Measurements from ENCODE around the gene HHAT.

Gene HHAT

GRCh38 chr1:210690236-210690635 is 361.5 kb downstream of the HHAT start:
- no peaks in the 10 kb centered on the region for H3K4me1 ChIP-seq (ENCODE audit: insufficient read depth, low read length)

DNA sequence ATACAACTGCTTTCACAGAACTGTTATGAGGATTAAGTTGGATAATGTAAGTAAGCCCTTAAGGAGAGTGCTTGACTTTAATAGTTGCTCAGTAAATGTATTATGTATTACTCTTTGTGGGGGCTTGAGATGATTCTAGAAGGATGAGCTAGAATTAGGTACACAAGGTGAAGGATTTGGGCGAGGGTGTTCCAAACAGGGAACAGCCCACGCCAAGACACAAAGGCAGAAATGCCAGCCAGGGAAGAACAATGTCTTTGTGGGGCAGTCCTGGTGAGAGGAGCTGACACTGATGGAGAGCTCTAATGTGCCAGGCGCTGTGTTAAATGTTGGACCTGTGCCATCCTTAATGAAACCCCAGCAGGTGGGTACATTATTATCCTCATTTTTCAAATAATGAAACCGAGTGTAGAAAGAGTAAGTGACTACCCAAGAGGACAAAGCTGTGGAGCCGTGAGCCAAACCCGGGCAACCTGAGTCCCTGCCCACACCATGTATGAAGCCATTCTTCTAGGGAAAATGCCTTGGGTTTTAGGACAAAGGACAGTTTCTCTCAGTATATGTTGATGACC is 362.4 kb downstream of the HHAT start:
- no peak for TF ChIP-seq EZH2 (IDR thresholded peaks at IDR 0.05; ENCODE audit: borderline replicate concordance, low read depth, low read length, severe bottlenecking)
- TF ChIP-seq, protein P1, sequence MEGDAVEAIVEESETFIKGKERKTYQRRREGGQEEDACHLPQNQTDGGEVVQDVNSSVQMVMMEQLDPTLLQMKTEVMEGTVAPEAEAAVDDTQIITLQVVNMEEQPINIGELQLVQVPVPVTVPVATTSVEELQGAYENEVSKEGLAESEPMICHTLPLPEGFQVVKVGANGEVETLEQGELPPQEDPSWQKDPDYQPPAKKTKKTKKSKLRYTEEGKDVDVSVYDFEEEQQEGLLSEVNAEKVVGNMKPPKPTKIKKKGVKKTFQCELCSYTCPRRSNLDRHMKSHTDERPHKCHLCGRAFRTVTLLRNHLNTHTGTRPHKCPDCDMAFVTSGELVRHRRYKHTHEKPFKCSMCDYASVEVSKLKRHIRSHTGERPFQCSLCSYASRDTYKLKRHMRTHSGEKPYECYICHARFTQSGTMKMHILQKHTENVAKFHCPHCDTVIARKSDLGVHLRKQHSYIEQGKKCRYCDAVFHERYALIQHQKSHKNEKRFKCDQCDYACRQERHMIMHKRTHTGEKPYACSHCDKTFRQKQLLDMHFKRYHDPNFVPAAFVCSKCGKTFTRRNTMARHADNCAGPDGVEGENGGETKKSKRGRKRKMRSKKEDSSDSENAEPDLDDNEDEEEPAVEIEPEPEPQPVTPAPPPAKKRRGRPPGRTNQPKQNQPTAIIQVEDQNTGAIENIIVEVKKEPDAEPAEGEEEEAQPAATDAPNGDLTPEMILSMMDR (IDR thresholded peaks at IDR 0.05; ENCODE audit: borderline replicate concordance, extremely low read depth, low read length, poor library complexity, severe bottlenecking): no peak
- Histone ChIP-seq H3K79me2 (ENCODE audit: insufficient read depth, low read length) (no peaks in the 10 kb centered on the region), H3K27ac (ENCODE audit: low read length) (no peak overlapping the region), H4K20me1 (ENCODE audit: insufficient read depth, low read length) (no peaks in the 10 kb centered on the region), H3K36me3 (ENCODE audit: insufficient read depth, low read length) (no peaks in the 10 kb centered on the region), H3K27me3 (ENCODE audit: insufficient read depth, low read length, poor library complexity) (no peaks in the 10 kb centered on the region), H2AFZ (ENCODE audit: low read depth, low read length) (no peak overlapping the region), H3K4me1 (ENCODE audit: insufficient read depth, low read length) (no peaks in the 10 kb centered on the region), H3K4me3 (ENCODE audit: low read depth in 1 of 2, low read length in 2 of 2) (no peak overlapping the region), H3K4me2 (ENCODE audit: insufficient read depth, low read length) (no peak overlapping the region), H3K9ac (ENCODE audit: low read depth, low read length) (no peak overlapping the region), H3K9me3 (ENCODE audit: insufficient read depth, low read length, severe bottlenecking) (no peaks in the 10 kb centered on the region)
- ATAC-seq (ENCODE audit: insufficient read depth, low read depth) (no peak), DNase-seq (no peak)

More at GRCh38 chr1:210690236-210690635, 361.5 kb downstream of the HHAT start:
- ATAC-seq (ENCODE audit: insufficient read depth, low read depth) (no peak), DNase-seq (no peak)
- no peaks in the 10 kb centered on the region for H4K20me1 ChIP-seq (ENCODE audit: insufficient read depth, low read length)
- H3K79me2 ChIP-seq (ENCODE audit: insufficient read depth, low read length): no peaks in the 10 kb centered on the region
- no peak overlapping the region for H2AFZ ChIP-seq (ENCODE audit: low read depth, low read length)
- no peak overlapping the region for H3K9ac ChIP-seq (ENCODE audit: low read depth, low read length)
- H3K9me3 ChIP-seq (ENCODE audit: insufficient read depth, low read length, severe bottlenecking): no peaks in the 10 kb centered on the region
- no peak overlapping the region for H3K27ac ChIP-seq (ENCODE audit: low read length)
- TF ChIP-seq EZH2 (IDR thresholded peaks at IDR 0.05; ENCODE audit: borderline replicate concordance, low read depth, low read length, severe bottlenecking): no peak
- TF ChIP-seq, protein P1 (IDR thresholded peaks at IDR 0.05; ENCODE audit: borderline replicate concordance, extremely low read depth, low read length, poor library complexity, severe bottlenecking): no peak
- H3K36me3 ChIP-seq (ENCODE audit: insufficient read depth, low read length): no peaks in the 10 kb centered on the region
- no peaks in the 10 kb centered on the region for H3K27me3 ChIP-seq (ENCODE audit: insufficient read depth, low read length, poor library complexity)
- no peak overlapping the region for H3K4me3 ChIP-seq (ENCODE audit: low read depth in 1 of 2, low read length in 2 of 2)
- H3K4me2 ChIP-seq (ENCODE audit: insufficient read depth, low read length): no peak overlapping the region

DNA sequence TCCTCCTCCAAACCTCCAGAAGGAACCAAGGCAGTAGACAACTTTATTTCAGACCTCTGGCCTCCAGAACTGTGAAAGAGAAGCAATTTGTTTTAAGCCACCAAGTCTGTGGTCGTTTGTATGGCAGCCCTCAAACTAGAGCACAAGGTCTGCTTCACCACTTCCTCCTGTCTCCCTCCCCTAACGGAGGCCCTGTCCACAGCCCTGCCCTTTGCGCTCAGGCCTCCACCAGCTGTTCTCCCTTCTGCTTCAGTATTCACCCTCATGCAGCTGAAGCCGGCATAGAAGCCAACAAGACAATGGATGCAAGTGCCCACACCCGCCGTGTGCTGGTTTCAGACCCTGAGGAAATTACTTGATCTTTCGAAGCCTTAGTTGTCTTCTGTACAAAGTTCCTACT is 364.1 kb downstream of the HHAT start:
- H4K20me1 ChIP-seq (ENCODE audit: insufficient read depth, low read length): no peaks in the 10 kb centered on the region
- H3K27ac ChIP-seq (ENCODE audit: low read length): no peak overlapping the region
- H3K9ac ChIP-seq (ENCODE audit: low read depth, low read length): no peak overlapping the region
- no peaks in the 10 kb centered on the region for H3K27me3 ChIP-seq (ENCODE audit: insufficient read depth, low read length, poor library complexity)
- no peak overlapping the region for H2AFZ ChIP-seq (ENCODE audit: low read depth, low read length)
- H3K36me3 ChIP-seq (ENCODE audit: insufficient read depth, low read length): no peaks in the 10 kb centered on the region
- H3K4me3 ChIP-seq (ENCODE audit: low read depth in 1 of 2, low read length in 2 of 2): no peak overlapping the region
- DNase-seq (peak; percentile 18), ATAC-seq (ENCODE audit: insufficient read depth, low read depth) (peak; percentile 61)
- H3K79me2 ChIP-seq (ENCODE audit: insufficient read depth, low read length): no peaks in the 10 kb centered on the region
- H3K4me2 ChIP-seq (ENCODE audit: insufficient read depth, low read length): no peak overlapping the region
- H3K9me3 ChIP-seq (ENCODE audit: insufficient read depth, low read length, severe bottlenecking): no peaks in the 10 kb centered on the region
- TF ChIP-seq EZH2 (IDR thresholded peaks at IDR 0.05; ENCODE audit: borderline replicate concordance, low read depth, low read length, severe bottlenecking): no peak
- TF ChIP-seq, protein P1 (IDR thresholded peaks at IDR 0.05; ENCODE audit: borderline replicate concordance, extremely low read depth, low read length, poor library complexity, severe bottlenecking): no peak
- H3K4me1 ChIP-seq (ENCODE audit: insufficient read depth, low read length): no peaks in the 10 kb centered on the region
